AG04450 (cell line): ENCODE data around the gene ORM2. TPM values are rescaled to one million over a fixed set of nuclear protein-coding genes. Genes with fewer than 3 reads are reported as not detected.

Experiments used
- CTCF ChIA-PET: fragments of 300-600, 350-600 bp; formaldehyde crosslinking; extraction: SDS; loops from one replicate; lab custom pipeline; 2022; ENCODE audit warnings: antibody characterized with exemption, inconsistent platforms; lab: Charles Lee
- POLR2A ChIA-PET: fragments of 350-600 bp; formaldehyde crosslinking; extraction: SDS; loops from one replicate; lab custom pipeline; 2021; ENCODE audit warnings: antibody characterized with exemption, inconsistent platforms; lab: Yijun Ruan, JAX
- DNase-seq: peaks from one replicate; pipeline ENCODE4 v3.0.0-alpha.2; 2011; ENCODE audit warnings: low read depth, low spot score
- H3K27ac ChIP-seq: one replicate; pipeline ENCODE4 v1.5.1; 2012; ENCODE audit warnings: low read depth, low read length, control low read depth
- H3K27me3 ChIP-seq: one replicate; pipeline ENCODE4 v1.6.0; 2012; ENCODE audit warnings: low read length; ENCODE audit not compliant: control insufficient read depth, insufficient read depth
- H3K4me3 ChIP-seq: 2 replicates; pipeline ENCODE4 v1.5.1; 2011; ENCODE audit warnings: mild to moderate bottlenecking, low read depth, low read length, control low read depth
- H3K9me3 ChIP-seq: 2 replicates; pipeline ENCODE4 v1.5.1; 2012; ENCODE audit warnings: low read length; ENCODE audit not compliant: control insufficient read depth, insufficient read depth
- polyA plus RNA-seq: library from polyadenylated mRNA; depleted of rRNA; stranded (reverse); fragments of >200 nt; gene quantifications from 2 replicates; pipeline ENCODE4 v1.2.3, GENCODE V29; 2011
- TF ChIP-seq, protein P1 (sequence below): IDR thresholded peaks from 2 replicates; pipeline ENCODE4 v1.5.1; 2011; ENCODE audit warnings: low read depth, low read length, control low read depth, inconsistent platforms

The ORM2 gene
- polyA plus RNA-seq, 1 experiment = not detected

- ChIA-PET CTCF (interaction anchor here (0.6 kb wide), 2 partner anchors 30 to 285 kb away, joined by 3 read pairs; no protein-coding TSS in a partner anchor), POLR2A (no interaction called here)
- Histone ChIP-seq H3K27me3 (no peaks in the 10 kb centered on the region), H3K9me3 (no peaks in the 10 kb centered on the region), H3K4me3 (no peak overlapping the region), H3K27ac (no peak overlapping the region)
- TF ChIP-seq, protein P1, sequence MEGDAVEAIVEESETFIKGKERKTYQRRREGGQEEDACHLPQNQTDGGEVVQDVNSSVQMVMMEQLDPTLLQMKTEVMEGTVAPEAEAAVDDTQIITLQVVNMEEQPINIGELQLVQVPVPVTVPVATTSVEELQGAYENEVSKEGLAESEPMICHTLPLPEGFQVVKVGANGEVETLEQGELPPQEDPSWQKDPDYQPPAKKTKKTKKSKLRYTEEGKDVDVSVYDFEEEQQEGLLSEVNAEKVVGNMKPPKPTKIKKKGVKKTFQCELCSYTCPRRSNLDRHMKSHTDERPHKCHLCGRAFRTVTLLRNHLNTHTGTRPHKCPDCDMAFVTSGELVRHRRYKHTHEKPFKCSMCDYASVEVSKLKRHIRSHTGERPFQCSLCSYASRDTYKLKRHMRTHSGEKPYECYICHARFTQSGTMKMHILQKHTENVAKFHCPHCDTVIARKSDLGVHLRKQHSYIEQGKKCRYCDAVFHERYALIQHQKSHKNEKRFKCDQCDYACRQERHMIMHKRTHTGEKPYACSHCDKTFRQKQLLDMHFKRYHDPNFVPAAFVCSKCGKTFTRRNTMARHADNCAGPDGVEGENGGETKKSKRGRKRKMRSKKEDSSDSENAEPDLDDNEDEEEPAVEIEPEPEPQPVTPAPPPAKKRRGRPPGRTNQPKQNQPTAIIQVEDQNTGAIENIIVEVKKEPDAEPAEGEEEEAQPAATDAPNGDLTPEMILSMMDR = no peak
- no peak for DNase-seq
Measured at GRCh38 chr9:114367366-114367765, 37.7 kb downstream of the ORM2 start.

DNA sequence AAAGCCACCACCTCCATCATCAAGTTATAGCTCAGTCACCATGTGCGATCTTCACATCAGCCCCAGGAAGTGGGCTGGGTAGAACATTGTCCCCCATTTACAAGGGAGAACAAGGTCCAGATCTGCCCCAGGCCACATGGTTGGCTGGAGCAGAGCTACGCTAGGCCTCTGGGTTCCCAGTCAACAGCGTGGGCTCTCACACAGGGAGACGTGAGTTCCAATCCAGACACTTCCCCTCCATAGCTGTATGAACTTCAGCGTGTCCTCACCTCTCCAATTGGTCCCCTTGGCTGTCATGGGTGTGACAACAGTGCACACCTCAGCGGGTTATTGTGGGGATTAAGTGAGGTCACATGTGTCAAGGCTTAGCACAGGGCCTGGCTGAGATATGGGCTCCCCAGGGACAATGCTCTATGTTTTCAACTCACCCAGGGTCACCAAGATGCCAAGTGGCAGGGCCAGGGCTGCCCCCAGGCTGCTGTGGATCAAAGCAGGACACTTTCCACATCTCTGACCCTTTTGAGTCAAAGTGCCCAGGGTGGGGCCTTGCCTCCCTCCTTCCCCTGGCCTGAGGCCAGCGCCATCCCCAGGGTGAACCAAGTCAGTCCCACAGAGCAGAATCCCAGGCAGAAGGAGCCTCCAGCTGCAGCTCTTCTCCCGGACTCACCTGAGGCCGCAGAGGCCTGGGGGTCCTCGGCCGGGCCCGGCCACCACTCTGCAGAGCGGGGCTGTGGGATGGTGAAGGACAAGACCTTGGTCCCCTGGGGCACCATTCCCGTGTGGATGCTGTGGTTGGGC, 38.3 kb downstream of the ORM2 start:
- ChIA-PET POLR2A (no interaction called here), CTCF (interaction anchor here (0.6 kb wide), 1 partner anchor 286 kb away, joined by 3 read pairs; no protein-coding TSS in a partner anchor)
- no peak overlapping the region for H3K4me3 ChIP-seq
- H3K27ac ChIP-seq = no peak overlapping the region
- DNase-seq = no peak
- TF ChIP-seq, protein P1 = no peak
- H3K9me3 ChIP-seq = no peaks in the 10 kb centered on the region
- no peaks in the 10 kb centered on the region for H3K27me3 ChIP-seq

DNA sequence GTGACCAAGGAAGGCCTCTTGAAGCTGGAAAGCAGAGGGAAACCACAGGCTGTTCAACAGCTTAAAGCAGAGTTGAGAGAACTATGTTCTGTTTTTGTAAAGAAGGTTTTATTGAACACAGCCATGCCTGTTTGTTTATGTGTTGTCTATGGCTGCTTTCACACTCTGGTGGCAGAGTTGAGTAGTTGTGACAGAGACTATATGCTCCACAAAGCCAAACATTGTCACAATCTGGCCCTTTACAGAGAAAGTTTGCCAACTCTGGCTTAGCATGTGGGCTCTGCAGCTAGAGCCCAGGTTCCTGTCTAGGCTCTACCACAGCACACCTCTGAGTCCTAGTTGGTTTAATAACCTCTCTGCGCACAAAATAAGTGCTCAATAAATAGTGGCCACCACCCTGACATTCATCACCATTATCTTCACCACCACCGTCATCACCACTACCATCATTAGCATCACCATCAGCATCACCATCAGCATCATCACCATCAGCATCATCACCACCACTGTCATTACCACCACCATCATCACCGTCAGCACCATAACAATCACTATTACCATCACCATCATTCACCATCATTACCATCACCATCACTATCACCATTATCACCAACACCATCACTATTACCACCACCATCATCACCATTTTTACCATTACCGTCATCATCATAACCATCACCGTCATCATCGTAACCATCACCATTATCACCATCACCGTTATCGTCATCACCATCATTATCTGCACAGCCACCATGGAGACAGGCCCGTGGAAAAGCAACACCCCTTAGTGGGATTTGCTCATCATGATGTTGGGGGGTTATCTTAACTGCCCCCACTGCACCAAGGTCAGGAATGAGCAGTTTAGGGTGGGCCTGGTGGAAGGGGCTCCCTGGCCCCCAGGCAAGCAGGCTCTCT, 39.8 kb downstream of the ORM2 start:
- H3K4me3 ChIP-seq = no peak overlapping the region
- ChIA-PET CTCF (no interaction called here), POLR2A (no interaction called here)

DNA sequence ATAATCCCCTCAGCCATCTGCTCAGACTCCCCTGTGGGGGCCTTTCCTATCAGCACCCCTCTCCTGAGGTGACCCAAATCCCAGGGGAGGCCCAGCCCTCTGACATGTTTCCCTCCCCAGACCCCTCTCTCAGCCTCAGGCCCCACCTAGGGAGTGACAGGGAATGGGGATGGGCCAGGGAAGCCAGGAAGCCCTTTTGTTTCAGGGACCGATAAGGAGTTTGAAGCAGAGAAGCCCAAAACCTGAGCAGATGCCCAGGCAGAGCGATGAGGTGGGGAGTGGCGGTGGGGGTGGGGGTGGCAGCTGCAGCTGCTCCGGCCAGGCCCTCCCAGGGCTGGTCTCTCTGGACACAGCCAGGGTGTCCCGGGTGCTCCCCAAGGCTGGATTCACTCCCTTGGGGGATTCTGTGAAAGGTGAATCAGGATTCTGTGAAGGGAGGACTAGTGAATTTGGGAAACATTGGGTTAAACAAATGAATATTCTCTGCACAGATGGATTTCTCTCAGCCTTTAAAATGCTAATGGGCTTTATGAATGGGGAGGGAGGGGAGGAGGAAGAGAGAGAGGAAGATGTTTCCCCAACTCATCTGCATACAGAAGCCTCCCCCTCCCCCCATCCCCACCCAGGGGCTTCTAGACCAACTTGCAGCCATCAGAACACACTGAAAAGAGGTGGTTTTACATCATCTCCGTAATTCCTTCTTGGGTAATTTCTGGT, 40.7 kb downstream of the ORM2 start:
- ChIA-PET CTCF (interaction anchor here (0.6 kb wide), 1 partner anchor 35 kb away, joined by 4 read pairs; no protein-coding TSS in a partner anchor), POLR2A (interaction anchor here (1.7 kb wide), 1 partner anchor 17 kb away, joined by 5 read pairs; the partner anchor contains the start of gene AKNA)
- DNase-seq = no peak
- Histone ChIP-seq H3K27me3 (no peaks in the 10 kb centered on the region), H3K4me3 (no peak overlapping the region), H3K9me3 (no peaks in the 10 kb centered on the region), H3K27ac (no peak overlapping the region)
- TF ChIP-seq, protein P1 = no peak

More for the DNA sequence above, 39.8 kb downstream of the ORM2 start:
- H3K27me3 ChIP-seq = no peaks in the 10 kb centered on the region
- TF ChIP-seq, protein P1 = no peak
- no peaks in the 10 kb centered on the region for H3K9me3 ChIP-seq
- no peak overlapping the region for H3K27ac ChIP-seq
- no peak for DNase-seq
